Vagina (tissue), 2 donors: ENCODE data around the gene PTPN6.
A peak's percentile ranks its signal among the peaks of the same experiment; 100 is the strongest.

Experiments used
- POLR2AphosphoS5 ChIP-seq, 2 donors: sonication (generic); formaldehyde crosslinking; IDR thresholded peaks; one replicate each; pipeline ENCODE4 v1.9.0; 2017; ENCODE audit warnings: antibody characterized with exemption in 2 of 2, mild to moderate bottlenecking in 2 of 2, low read depth in 1 of 2; ENCODE audit not compliant: insufficient read depth in 1 of 2
- TF ChIP-seq, protein P1 (sequence below), 3 experiments: fragments of 450-650 bp in 2 of 3; fragments of 200-600 bp in 1 of 3; sonication (generic) in 1 of 3; IDR thresholded peaks; one replicate each; pipeline ENCODE4 v1.5.1; 2017 to 2019; ENCODE audit warnings: antibody characterized with exemption in 3 of 3, mild to moderate bottlenecking in 2 of 3, moderate library complexity in 2 of 3

DNA sequence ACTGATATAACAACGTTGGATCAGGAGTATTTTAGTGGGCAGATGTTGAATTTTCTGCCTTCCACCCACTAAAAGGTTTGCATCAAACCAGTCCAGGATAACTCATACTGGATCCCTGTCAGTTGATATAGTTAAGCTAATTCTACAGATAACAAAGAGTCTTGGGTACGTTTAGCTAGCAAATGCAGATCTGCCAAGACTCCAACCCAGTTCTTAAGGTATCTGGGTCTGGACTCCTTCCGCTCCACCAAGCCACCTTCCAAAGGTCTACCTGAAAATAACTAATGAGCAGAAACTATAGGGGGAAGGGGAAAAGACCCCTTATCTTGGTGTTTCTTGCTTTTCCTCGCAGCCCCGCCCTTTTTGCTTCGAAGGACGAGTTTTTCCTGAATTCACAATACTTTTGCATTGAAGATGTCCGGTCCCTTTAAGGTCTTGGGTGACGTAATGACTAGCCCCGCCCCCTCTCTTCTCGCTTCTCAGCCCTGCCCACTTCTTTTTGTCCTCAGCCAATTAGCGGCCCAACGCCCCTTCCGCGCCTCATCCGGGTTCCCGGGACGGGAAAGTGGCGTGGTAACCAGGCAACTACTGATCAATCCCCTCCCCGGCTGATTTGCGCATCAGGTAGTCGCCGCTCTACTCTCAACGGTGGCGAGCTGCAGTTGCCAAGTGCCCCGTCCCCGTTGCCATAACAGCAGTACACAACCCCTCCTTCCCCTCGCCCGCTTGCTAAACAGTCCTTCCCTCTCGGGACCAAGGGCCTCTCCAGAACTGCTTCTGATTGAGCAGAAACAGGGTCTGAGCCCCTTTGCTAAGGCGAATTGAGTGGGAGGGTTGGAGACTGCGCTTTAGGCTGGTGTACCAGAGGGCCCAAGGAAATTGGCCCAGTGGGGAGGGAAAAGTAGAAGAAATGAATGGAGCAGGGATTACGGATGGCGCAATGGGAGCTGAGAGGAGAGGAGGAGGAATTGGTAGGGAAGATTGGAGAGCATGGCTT, 46.6 kb upstream of the PTPN6 start, which contains the start of gene LRRC23:
- TF ChIP-seq, protein P1, sequence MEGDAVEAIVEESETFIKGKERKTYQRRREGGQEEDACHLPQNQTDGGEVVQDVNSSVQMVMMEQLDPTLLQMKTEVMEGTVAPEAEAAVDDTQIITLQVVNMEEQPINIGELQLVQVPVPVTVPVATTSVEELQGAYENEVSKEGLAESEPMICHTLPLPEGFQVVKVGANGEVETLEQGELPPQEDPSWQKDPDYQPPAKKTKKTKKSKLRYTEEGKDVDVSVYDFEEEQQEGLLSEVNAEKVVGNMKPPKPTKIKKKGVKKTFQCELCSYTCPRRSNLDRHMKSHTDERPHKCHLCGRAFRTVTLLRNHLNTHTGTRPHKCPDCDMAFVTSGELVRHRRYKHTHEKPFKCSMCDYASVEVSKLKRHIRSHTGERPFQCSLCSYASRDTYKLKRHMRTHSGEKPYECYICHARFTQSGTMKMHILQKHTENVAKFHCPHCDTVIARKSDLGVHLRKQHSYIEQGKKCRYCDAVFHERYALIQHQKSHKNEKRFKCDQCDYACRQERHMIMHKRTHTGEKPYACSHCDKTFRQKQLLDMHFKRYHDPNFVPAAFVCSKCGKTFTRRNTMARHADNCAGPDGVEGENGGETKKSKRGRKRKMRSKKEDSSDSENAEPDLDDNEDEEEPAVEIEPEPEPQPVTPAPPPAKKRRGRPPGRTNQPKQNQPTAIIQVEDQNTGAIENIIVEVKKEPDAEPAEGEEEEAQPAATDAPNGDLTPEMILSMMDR (IDR thresholded peaks at IDR 0.05): peak in 1 of 3 experiments; percentile 3
- TF ChIP-seq POLR2AphosphoS5 (IDR thresholded peaks at IDR 0.05; ENCODE audit: insufficient read depth in 1 of 2, low read depth in 1 of 2): peak; percentile 92 to 94
